IgD-negative memory B cell (primary cell): ENCODE data around the gene ZNF648. TPM values are rescaled to one million over a fixed set of nuclear protein-coding genes. Genes with fewer than 3 reads are reported as not detected.
A peak's percentile ranks its signal among the peaks of the same experiment; 100 is the strongest.
"Not testable (repeated sequence)": the region's sequence is repeated elsewhere in the genome, so short reads cannot be mapped to it uniquely, and the experiment has no call there.

Experiments used
- H3K27ac Mint-ChIP-seq, 3 donors: one replicate each; pipeline ENCODE4 v1.8.0; 2020 to 2022; ENCODE audit warnings: mild to moderate bottlenecking in 3 of 3, mixed read lengths in 3 of 3, moderate library complexity in 1 of 3
- H3K27me3 Mint-ChIP-seq: one replicate; pipeline ENCODE4 v1.8.0; 2021; ENCODE audit warnings: mixed read lengths
- H3K36me3 Mint-ChIP-seq: one replicate; pipeline ENCODE4 v1.8.0; 2020; ENCODE audit warnings: mild to moderate bottlenecking, mixed read lengths
- H3K4me1 Mint-ChIP-seq, 3 donors: one replicate each; pipeline ENCODE4 v1.8.0; 2020 to 2022; ENCODE audit warnings: mixed read lengths in 3 of 3, mild to moderate bottlenecking in 1 of 3
- H3K4me3 Mint-ChIP-seq, 4 donors: one replicate each; pipeline ENCODE4 v1.8.0; 2020 to 2022; ENCODE audit warnings: mild to moderate bottlenecking in 4 of 4, mixed read lengths in 4 of 4, moderate library complexity in 3 of 4
- H3K9me3 Mint-ChIP-seq, 3 donors: one replicate each; pipeline ENCODE4 v1.8.0; 2020 to 2021; ENCODE audit warnings: mixed read lengths in 3 of 3, mild to moderate bottlenecking in 1 of 3
- polyA plus RNA-seq: library from polyadenylated mRNA; unstranded; fragments of 300-500 nt; fragmentation: Illumina TruSeq; gene quantifications from one replicate; pipeline ENCODE4 v1.2.3, GENCODE V29; 2021

ZNF648 gene
- polyA plus RNA-seq, 1 donor from 2014 or later: not detected

DNA sequence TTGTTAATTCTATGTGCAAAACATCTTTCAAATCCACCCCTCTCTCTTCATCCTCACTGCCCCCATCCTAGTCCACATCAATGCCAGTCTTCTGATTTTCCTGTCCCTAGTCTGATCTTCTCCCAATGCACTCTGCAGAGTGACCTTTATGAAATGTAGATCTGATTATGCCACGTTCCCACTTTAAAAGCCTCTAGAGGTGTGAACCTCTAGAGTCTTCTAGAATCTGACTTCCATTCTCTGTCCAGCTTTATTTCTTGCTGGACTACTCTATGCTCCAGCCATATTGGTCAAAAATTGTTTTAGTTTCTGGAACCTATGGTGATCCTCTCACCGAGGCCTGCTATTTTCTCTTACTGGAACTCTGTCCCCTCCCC lies 32.5 kb downstream of the ZNF648 start:
- Mint-ChIP-seq H3K27ac (peak overlapping the region; percentile 34 to 87 (median 76)), H3K27me3 (no peaks in the 10 kb centered on the region), H3K4me3 (peak overlapping the region; percentile 79 to 100 (median 94)), H3K9me3 (no peaks in the 10 kb centered on the region), H3K36me3 (peaks cover 1% of the 10 kb centered on the region), H3K4me1 (peaks cover 8 to 14% (median 11%) of the 10 kb centered on the region in 3 donors)

DNA sequence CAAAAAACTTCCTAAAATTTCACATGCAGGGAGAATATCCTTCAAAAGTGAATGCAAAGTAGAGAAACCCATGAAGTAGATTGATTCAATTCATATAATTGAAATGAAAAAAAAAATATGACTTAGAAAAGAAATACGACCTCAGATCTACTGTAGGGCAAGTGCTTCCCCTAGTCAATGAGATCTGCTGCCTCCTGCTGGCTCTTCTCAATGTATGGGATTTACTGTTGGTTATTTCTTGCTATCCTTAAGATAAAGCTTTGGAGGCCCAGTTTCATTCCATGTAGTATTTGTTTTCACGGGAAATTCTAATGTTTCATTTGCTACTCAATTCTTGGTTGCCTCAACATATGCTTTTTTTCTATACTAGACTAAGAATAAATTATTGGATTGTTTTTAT lies 46.2 kb downstream of the ZNF648 start:
- Mint-ChIP-seq H3K4me3 (no peak overlapping the region), H3K27me3 (peaks cover 4% of the 10 kb centered on the region), H3K9me3 (peaks cover 5 to 9% (median 7%) of the 10 kb centered on the region in 3 donors), H3K27ac (peak overlapping the region in 1 of 3 donors; percentile 77), H3K36me3 (no peaks in the 10 kb centered on the region), H3K4me1 (no peaks in the 10 kb centered on the region)

DNA sequence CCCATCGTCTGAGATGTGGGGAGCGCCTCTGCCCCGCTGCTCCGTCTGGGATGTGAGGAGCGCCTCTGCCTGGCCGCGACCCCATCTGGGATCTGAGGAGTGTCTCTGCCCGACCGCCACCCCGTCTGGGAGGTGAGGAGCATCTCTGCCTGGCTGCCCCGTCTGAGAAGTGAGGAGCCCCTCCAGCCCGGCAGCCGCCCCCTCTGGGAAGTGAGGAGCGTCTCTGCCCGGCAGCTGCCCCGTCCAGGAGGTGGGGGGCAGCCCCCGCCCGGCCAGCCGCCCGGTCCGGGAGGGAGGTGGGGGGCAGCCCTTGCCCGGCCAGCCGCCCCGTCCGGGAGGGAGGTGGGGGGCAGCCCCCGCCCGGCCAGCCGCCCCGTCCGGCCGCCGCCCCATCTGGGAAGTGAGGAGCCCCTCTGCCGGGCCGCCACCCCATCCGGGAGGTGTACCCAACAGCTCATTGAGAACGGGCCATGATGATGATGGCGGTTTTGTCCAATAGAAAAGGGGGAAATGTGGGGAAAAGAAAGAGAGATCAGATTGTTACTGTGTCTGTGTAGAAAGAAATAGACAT lies 50.6 kb downstream of the ZNF648 start:
- H3K9me3 Mint-ChIP-seq: peaks cover 12 to 14% (median 13%) of the 10 kb centered on the region in 3 donors
- H3K27me3 Mint-ChIP-seq: peaks cover 11% of the 10 kb centered on the region
- not testable (repeated sequence) for H3K4me1 Mint-ChIP-seq, H3K4me3 Mint-ChIP-seq, H3K27ac Mint-ChIP-seq, H3K36me3 Mint-ChIP-seq

DNA sequence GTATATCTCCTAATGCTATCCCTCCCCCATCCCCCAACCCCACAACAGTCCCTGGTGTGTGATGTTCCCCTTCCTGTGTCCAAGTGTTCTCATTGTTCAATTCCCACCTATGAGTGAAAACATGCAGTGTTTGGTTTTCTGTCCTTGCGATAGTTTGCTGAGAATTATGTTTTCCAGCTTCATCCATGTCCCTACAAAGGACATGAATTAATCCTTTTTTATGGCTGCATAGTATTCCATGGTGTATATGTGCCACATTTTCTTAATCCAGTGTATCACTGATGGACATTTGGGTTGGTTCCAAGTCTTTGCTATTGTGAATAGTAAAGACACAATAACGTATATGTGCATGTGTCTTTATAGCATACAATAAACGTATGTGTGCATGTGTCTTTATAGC lies 56.1 kb downstream of the ZNF648 start:
- peaks cover 4 to 12% (median 11%) of the 10 kb centered on the region in 3 donors for H3K9me3 Mint-ChIP-seq
- not testable (repeated sequence) for H3K27me3 Mint-ChIP-seq

DNA sequence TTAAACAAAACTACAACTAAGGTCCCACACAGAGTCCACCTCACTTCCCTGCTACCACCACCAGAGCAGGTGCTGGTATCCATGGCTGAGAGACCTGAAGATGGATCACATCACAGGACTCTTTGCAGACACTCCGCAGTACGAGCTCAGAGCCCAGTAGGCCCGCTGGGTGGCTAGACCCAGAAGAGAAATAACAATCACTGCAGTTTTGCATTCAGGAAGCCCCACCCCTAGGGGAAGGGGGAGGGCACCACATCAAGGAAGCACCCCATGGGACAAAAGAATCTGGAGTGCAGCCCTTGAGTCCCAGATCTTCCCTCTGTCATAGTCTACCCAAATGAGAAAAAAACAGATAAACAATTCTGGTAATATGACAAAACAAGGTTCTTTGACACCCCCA lies 56.9 kb downstream of the ZNF648 start:
- Mint-ChIP-seq H3K9me3 (peaks cover 4 to 12% (median 11%) of the 10 kb centered on the region in 3 donors), H3K27ac (no peak overlapping the region), H3K4me3 (no peak overlapping the region), H3K36me3 (peaks cover 2% of the 10 kb centered on the region), H3K27me3 (peaks cover 9% of the 10 kb centered on the region), H3K4me1 (no peaks in the 10 kb centered on the region)

More for the DNA sequence above, 56.1 kb downstream of the ZNF648 start:
- not testable (repeated sequence) for H3K4me1 Mint-ChIP-seq, H3K36me3 Mint-ChIP-seq, H3K27ac Mint-ChIP-seq, H3K4me3 Mint-ChIP-seq
